Measurements from ENCODE around the gene GPR173. TPM values are rescaled to one million over a fixed set of nuclear protein-coding genes. Genes with fewer than 3 reads are reported as not detected.

Gene GPR173
- total RNA-seq, 1 experiment from 2014 or later: 7.3 TPM

GRCh38 chrX:53044995-53045394, 3.6 kb upstream of the GPR173 start:
- ATAC-seq: no peak
- ChIA-PET CTCF (no interaction called here), POLR2A (no interaction called here)
- no peaks in the 10 kb centered on the region for H3K9me3 Mint-ChIP-seq
- no peak for DNase-seq (ENCODE audit: low spot score)
- no peaks in the 10 kb centered on the region for H3K36me3 Mint-ChIP-seq
- H3K4me3 Mint-ChIP-seq: no peak overlapping the region
- H3K4me1 Mint-ChIP-seq: peaks cover 10% of the 10 kb centered on the region
- TF ChIP-seq, protein P1, sequence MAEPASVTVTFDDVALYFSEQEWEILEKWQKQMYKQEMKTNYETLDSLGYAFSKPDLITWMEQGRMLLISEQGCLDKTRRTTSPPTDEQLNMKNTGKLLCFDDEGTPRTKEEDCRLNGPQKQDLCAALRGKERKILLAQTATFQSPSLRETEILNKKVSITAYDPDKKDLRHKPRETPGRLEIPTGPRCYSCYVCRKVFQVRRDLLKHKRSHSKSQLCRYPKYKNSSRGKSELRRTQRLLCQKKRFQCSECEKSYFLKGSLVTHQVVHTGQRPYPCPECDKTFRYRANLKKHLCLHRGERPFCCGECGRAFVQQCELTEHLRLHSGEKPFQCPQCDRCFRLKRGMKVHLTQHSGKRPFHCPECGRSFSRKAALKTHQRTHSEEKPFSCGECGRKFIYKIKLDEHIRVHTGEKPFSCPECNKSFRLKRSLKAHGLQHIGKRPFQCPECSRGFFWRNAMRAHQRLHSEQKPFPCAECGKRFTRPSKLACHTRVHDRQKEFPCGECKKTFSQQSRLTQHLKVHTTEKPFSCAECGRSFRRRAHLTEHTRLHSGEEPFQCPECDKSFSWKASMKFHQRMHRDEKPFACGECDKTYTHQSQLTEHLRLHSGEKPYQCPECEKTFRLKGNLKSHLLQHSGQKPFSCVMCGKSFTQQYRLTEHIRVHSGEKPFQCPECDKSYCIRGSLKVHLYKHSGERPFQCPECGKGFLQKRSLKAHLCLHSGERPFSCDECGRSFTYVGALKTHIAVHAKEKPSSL (CRISPR knock-in tag; conservative IDR thresholded peaks at IDR 0.05): no peak
- no peak for TF ChIP-seq ELF4 (CRISPR knock-in tag; IDR thresholded peaks at IDR 0.05; ENCODE audit: low read depth)
- TF ChIP-seq ZNF423 (CRISPR knock-in tag; IDR thresholded peaks at IDR 0.05): no peak
- TF ChIP-seq USF2 (CRISPR knock-in tag; IDR thresholded peaks at IDR 0.05): no peak
- TF ChIP-seq, protein P2, sequence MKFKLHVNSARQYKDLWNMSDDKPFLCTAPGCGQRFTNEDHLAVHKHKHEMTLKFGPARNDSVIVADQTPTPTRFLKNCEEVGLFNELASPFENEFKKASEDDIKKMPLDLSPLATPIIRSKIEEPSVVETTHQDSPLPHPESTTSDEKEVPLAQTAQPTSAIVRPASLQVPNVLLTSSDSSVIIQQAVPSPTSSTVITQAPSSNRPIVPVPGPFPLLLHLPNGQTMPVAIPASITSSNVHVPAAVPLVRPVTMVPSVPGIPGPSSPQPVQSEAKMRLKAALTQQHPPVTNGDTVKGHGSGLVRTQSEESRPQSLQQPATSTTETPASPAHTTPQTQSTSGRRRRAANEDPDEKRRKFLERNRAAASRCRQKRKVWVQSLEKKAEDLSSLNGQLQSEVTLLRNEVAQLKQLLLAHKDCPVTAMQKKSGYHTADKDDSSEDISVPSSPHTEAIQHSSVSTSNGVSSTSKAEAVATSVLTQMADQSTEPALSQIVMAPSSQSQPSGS (CRISPR knock-in tag; IDR thresholded peaks at IDR 0.05; ENCODE audit: borderline replicate concordance, low read depth): no peak
- TF ChIP-seq NR2C2 (CRISPR knock-in tag; IDR thresholded peaks at IDR 0.05): no peak
- no peak for TF ChIP-seq NFE2L1 (CRISPR knock-in tag; IDR thresholded peaks at IDR 0.05)
- TF ChIP-seq, protein P3, sequence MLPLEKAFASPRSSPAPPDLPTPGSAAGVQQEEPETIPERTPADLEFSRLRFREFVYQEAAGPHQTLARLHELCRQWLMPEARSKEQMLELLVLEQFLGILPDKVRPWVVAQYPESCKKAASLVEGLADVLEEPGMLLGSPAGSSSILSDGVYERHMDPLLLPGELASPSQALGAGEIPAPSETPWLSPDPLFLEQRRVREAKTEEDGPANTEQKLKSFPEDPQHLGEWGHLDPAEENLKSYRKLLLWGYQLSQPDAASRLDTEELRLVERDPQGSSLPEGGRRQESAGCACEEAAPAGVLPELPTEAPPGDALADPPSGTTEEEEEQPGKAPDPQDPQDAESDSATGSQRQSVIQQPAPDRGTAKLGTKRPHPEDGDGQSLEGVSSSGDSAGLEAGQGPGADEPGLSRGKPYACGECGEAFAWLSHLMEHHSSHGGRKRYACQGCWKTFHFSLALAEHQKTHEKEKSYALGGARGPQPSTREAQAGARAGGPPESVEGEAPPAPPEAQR (CRISPR knock-in tag; IDR thresholded peaks at IDR 0.05): no peak
- TF ChIP-seq PRRX2 (CRISPR knock-in tag; IDR thresholded peaks at IDR 0.05): no peak
- TF ChIP-seq ZNF416 (CRISPR knock-in tag; IDR thresholded peaks at IDR 0.05): no peak
- no peak for TF ChIP-seq AFF4 (CRISPR knock-in tag; IDR thresholded peaks at IDR 0.05; ENCODE audit: borderline replicate concordance)
- TF ChIP-seq USF1 (CRISPR knock-in tag; IDR thresholded peaks at IDR 0.05): no peak
- TF ChIP-seq CBFB (CRISPR knock-in tag; IDR thresholded peaks at IDR 0.05; ENCODE audit: low read depth): no peak
- no peak for TF ChIP-seq CREM (CRISPR knock-in tag; IDR thresholded peaks at IDR 0.05)
- TF ChIP-seq, protein P4, sequence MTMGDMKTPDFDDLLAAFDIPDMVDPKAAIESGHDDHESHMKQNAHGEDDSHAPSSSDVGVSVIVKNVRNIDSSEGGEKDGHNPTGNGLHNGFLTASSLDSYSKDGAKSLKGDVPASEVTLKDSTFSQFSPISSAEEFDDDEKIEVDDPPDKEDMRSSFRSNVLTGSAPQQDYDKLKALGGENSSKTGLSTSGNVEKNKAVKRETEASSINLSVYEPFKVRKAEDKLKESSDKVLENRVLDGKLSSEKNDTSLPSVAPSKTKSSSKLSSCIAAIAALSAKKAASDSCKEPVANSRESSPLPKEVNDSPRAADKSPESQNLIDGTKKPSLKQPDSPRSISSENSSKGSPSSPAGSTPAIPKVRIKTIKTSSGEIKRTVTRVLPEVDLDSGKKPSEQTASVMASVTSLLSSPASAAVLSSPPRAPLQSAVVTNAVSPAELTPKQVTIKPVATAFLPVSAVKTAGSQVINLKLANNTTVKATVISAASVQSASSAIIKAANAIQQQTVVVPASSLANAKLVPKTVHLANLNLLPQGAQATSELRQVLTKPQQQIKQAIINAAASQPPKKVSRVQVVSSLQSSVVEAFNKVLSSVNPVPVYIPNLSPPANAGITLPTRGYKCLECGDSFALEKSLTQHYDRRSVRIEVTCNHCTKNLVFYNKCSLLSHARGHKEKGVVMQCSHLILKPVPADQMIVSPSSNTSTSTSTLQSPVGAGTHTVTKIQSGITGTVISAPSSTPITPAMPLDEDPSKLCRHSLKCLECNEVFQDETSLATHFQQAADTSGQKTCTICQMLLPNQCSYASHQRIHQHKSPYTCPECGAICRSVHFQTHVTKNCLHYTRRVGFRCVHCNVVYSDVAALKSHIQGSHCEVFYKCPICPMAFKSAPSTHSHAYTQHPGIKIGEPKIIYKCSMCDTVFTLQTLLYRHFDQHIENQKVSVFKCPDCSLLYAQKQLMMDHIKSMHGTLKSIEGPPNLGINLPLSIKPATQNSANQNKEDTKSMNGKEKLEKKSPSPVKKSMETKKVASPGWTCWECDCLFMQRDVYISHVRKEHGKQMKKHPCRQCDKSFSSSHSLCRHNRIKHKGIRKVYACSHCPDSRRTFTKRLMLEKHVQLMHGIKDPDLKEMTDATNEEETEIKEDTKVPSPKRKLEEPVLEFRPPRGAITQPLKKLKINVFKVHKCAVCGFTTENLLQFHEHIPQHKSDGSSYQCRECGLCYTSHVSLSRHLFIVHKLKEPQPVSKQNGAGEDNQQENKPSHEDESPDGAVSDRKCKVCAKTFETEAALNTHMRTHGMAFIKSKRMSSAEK (CRISPR knock-in tag; IDR thresholded peaks at IDR 0.05; ENCODE audit: borderline replicate concordance): no peak
- TF ChIP-seq, protein P5, sequence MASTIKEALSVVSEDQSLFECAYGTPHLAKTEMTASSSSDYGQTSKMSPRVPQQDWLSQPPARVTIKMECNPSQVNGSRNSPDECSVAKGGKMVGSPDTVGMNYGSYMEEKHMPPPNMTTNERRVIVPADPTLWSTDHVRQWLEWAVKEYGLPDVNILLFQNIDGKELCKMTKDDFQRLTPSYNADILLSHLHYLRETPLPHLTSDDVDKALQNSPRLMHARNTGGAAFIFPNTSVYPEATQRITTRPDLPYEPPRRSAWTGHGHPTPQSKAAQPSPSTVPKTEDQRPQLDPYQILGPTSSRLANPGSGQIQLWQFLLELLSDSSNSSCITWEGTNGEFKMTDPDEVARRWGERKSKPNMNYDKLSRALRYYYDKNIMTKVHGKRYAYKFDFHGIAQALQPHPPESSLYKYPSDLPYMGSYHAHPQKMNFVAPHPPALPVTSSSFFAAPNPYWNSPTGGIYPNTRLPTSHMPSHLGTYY (CRISPR knock-in tag; IDR thresholded peaks at IDR 0.05): no peak
- no peak for TF ChIP-seq ZNF671 (CRISPR knock-in tag; IDR thresholded peaks at IDR 0.05)
- no peak overlapping the region; the same call in 1 of the 2 replicates for H3K27ac Mint-ChIP-seq
- H3K27me3 Mint-ChIP-seq (ENCODE audit: low read depth): no peaks in the 10 kb centered on the region

Measured in WTC11 (cell line).